GM21619 (cell line): Measurements from ENCODE around the gene NKTR.

Experiments
- ATAC-seq: cut with Tn5 transposase; IDR thresholded peaks from one replicate; pipeline ENCODE4 v1.9.1; 2021; ENCODE audit not compliant: unreplicated experiment

NKTR gene

DNA sequence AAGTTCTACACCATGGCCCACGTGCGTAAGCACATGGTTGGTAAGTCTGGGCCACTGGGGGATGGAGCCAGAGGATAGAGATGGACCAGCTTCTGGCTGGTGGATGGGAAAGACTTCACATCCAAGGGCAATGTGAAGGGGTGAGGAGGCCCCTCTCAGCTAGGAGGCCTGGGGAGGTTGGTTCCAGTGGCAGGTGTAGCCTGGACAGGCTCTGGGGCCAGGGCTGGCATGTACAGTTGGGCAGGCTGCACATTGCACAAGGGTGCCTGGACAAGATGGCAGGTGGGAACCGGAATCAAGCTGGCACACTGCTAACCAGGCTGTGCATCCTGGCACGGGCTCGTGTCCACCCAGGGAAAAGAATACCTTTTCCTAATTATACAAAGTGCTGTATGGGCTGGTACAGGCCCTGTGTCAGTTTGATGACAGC lies 61.1 kb downstream of the NKTR start:
- ATAC-seq: no peak

DNA sequence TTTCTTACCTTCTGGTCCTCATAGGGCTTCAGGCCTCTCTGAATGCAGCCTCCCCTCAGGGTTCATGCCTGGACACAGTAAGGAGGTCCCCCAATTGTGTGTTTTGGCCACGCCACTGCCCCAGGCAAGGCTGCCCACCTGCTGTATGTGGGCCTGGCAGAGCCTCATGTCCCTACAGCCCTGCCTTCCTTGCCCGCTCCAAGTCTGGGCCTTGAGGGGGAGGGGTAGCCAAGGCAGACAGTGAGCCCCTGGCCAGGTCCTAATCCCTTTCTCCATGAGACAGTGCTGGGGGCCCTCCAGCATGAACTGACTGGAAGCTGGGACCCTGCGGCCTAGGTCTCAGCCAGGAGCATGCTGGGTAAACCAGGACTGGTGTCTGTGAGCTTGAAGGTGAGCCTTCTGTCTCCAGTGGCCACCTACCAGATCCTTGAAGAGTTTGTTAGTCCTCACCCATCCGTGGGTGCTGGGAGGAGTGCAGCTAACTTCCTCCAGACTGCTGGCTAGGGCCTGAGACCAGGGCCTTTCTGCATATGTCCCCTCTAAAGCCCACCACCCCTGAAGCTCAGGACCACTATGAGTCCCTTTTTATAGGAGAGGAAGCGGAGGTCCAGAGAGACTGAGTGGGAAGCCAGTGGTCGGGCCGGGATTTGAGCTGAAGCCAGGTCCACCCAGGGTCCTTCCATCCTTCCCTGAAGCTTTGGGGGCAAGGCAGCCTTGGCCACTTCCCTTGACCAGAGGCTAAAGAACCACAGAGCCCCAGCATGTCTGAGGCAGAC lies 61.7 kb downstream of the NKTR start:
- no peak for ATAC-seq

DNA sequence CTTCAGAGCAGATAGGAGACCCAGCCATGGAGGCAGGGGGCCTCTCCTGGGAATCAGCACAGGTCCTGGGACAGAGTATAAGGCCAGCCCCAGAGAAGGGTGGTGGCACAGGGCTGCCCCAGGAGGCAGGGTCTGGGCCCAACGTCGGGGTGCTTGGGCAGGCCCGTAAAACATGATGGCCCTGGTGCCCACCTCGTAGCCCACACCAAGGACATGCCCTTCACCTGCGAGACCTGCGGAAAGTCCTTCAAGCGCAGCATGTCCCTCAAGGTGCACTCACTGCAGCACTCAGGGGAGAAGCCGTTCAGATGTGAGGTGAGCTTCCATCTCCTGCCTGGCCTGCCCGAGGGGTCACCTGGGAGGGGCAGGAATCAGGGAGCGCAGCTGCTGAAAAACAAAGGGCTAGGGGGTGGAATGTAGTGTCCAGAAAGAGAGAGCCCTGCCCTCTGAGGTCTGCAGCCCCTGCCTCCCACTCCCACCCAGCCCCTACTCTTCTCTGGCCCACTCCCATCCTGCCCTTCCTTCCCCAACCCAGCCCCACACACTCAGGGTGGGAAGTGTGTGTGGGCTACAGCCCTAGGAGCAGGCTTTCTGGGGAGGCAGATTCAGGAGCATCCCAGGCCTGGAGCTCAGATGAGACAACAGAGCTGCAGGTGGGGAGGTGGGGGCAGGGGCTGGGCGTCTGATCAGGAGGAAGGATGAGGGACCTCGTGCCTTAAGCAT lies 62.5 kb downstream of the NKTR start:
- no peak for ATAC-seq

DNA sequence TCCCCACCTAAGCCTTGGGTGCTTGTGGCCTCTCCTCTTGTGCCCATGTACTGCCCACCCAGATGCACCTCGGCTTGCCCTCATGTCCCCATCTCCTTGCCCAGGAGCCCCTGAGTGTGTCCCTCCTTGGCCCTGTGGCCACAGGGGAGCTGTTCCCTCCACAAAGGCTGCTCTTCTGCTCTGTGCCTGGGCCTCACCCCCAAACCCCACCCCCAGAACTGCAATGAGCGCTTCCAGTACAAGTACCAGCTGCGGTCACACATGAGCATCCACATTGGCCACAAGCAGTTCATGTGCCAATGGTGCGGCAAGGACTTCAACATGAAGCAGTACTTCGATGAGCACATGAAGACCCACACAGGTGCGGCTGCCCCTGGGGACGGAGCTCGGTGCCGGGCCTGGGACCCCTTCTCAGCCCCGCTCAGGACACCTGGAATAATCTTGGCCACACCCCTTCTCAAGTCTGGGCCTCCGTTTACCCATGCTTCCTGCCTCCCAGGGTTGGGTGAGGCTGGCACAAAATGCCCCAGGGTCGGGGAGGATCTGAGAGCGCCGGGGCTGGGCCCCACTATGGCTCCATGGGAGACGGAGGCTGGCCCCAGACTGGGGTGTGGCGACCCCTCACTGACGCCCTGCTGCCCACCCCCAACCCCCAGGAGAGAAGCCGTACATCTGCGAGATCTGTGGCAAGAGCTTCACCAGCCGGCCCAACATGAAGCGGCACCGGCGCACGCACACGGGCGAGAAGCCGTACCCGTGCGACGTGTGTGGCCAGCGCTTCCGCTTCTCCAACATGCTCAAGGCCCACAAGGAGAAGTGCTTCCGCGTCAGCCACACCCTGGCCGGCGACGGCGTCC lies 63.3 kb downstream of the NKTR start:
- ATAC-seq: no peak

DNA sequence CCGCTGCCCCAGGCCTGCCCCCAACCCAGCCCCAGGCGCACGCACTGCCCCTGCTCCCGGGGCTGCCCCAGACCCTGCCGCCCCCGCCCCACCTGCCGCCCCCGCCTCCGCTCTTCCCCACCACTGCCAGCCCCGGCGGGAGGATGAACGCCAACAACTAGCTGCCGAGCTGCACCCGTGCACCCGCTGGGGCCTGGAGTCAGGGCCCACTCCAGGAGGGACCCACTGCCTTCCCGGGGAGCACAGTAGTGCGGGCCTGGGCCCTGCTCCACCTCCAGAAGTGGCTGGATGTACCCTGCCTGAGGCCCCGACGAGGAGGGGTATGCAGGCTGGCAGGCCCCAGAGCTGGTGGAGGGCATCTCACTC lies 63.9 kb downstream of the NKTR start:
- no peak for ATAC-seq

DNA sequence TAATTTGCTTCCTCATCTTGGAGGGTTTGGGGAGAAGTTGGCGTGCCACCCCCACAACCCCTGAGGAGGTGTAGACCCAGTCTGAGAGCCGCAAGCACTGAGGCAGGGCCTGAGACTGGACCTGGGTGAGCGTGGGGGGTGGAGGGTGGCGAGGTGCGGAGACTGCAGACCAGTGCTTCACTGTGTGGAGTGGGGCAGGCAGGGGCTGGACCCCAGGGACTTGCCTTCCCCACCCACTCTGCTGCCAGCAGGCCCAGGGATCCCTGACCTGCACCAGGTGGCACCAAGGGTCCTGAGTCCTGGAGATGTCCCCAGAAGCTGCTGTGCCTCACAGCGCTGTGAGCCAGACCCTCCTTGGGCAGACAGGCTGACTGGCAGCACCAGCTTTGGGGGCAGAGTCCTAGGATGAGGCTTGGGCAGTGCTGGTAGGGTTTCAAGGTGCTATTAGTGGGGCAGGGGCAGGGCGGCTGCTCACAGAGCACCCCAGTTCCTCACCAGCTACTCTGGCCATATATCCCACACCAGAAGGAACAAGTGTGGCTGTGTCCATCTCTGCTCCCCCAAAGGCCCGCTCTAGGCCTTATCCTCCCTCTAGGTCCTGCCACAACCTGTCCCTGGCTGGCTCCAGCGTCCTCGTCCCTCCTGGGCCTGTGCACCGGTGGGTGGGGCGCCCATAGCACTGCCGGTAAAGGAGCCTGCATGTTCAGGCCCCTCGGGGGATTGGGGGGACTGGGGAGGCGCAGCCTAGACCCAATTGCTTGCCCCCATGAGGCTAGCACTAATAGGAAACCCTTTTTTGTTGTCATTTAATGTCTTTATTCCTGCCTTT lies 64.8 kb downstream of the NKTR start:
- ATAC-seq: no peak

DNA sequence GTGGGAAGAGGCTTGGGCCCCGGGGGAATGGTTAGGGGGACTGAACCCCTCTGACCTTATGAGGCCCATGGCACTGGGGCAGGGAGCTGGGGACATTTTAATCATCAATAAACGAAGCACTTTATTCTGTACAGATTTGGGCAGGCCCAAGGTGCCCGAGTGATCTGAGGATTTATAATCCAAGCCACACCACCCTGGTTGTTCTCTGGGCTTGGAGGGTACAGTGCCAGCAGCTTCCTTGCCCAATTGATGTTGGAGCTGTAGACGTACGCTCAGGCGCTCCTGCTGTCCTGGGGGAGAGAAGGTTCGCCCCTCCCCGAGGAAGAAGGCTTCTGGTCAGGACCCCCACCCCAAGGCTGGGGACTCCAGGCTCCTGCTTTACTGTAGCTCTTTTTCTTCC lies 65.5 kb downstream of the NKTR start:
- no peak for ATAC-seq

DNA sequence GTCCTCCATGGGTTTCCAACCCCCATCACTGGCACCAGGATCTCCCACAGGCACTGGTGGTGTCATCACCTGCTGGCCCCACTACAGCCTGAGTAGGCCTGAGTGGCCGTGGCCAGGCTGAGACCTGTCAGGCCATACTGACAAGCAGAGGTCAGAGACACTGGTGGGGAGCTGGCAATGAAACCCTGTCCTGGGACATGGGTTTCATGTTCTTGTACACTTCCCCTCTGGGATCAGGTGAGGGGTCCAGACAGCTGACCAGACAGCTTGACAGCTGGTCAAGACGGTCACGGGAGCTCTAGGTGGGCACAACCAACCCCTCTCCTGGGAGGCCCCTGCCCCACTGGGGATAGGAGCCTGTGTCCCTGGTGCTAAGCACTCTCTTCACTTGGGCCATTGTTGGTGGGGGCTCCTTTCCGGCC lies 66.1 kb downstream of the NKTR start:
- ATAC-seq: no peak

DNA sequence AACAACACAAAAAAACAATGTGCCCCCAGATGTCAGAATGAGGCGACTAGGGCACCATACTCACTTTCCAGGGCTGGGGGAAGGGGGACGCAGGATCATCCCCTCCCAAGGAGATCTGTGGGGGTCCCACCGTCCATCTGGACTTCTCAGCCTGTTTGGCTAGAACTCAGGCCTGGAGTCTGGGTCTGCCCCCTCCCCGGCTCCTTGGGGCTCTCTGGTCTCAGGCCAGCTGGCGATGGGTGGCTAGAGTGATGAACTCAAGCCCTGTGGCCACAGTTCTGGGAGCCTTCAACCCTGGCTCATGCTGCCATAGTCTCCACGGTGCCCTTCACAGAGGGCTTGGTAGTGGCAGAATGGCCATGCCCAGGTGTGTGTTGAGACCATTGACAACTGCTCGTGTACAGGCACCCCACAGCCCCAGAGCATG lies 66.6 kb downstream of the NKTR start:
- ATAC-seq: no peak

DNA sequence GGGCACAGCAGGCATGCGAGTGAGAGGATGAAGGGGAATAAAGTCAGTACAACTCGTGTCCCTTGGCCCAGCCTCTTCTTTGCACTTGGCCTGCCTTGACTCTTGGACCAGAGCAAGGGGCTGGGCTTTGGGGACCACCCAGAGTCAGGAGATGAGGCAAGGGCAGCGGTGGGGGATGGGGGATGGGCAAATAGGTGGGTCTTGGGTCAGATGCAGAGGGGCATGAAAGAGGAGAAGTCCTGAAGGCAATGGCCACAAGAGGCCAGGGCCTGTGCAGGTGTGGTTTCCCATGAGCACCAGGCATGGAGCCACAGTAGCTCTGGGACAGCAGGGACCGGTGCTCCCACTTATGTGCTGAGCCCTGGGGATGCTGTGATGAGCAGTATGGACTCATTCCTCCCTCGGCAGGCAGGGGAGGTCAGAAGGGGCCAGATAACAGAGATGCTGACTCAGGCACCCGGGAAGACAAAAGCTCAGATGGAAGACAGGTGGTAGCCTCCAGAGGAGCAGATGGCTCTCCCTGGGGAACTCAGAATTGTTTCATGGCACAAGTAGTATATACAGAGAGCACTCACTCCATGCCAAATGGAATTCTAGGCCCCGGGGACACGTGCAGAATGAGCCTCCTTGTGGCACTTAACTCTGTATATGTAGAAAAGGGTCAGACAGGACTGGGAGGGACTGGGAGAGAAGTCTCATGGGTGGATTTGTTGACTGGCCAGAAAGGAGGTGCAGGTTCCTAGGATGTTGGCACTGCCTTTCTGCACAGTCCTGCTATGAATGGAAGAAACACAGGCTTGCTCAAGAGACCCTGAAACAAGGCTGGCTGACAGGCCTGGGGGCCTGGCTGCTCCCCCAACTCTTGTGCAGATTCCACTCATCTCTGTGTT lies 67.3 kb downstream of the NKTR start:
- no peak for ATAC-seq

DNA sequence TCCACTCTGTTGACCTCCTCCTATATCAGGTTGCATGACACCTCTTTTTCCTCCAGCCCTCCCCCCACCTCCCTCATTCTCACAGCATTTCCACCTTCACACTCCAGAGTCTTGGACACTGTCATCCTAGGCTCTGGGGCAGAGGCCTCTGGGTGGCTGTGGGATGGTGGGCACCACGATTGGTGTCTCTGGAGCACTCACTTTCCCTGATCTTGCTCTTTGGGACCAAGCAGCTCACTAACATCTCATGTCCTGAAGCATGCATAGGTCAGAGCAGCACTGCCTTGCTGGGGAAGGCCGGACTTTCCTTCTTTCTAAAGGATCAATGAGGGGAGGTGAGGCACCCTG lies 67.9 kb downstream of the NKTR start:
- no peak for ATAC-seq

DNA sequence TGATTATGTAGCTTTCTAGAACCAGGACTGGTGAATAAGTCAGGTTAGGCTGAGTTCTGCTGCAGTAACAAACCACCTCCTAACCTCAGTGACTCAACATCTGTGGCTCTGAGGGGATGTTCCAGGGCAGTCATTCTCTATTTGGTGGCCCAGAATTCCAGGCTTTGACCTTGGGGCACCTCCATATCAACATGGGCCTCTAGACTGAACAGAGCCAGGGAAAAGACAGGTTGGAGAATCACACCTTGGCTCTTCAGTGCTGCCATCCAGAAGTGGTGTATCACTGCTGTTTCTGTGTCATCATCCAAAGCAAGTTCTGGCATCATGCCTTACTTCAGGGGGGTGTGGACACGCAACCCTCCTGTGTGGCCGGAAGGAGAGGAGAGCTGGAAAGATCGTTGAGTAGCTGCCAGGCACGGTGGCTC lies 68.3 kb downstream of the NKTR start:
- no peak for ATAC-seq

DNA sequence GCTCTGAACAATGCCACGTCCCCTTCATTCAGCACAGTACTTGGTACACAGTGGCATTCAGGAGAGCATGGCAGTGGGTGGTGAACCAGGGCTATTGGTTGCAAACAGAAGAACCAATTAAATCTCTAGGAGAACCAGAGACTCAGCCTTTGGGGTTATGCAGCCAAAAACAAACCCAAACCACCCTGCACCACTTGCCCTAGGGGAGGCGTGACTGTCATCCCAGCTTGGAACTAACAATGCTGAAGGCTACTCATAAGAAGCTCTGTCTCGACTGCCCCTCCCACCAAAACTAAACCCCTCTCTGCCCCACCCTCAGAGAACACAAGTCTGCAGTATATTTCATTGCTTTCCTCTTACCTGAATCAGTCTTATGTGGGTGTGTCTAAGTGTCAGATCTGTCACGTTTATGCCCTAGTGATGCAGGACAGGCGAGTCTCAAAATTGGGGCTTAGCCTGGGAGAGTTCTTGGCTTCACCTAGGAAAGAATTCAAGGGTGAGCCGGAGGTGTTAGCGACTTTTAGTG lies 69.6 kb downstream of the NKTR start:
- ATAC-seq: no peak

DNA sequence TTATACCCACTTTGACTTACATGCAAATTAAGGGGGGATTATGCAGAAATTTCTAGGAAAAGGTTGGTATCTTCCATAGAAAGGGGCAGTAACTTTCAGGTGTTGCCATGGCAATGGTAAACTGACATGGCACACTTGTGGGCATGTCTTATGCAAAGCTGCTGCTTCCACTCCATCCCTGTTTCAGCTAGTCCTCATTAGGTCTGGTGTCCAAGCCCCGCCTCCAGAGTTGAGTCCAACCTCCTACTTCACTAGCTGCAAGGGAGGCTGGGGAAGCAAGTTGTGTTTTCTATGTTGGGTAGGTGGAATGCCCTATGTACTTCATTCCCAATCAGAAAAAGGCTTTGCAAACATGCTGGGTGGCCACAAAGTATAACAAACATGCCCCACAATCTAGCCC lies 70.2 kb downstream of the NKTR start:
- ATAC-seq: no peak

DNA sequence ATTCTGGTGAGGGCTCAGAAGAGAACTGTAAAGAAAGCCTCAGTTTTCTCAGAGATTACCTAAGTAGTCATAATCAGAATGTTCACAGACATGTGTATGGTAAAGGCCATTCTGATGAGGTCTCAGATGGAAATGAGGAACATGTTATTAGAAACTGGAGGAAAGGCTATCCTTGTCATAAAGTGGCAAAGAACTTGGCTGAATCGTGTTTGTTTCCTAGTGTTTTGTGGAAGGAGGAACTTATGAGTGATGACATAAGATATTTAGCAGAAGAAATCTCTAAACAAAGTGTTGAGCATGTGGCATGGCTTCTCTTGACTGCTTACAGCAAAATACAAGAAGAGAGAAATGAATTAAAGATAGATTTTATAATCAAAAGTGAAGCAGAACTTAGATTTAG lies 72.0 kb downstream of the NKTR start:
- no peak for ATAC-seq

DNA sequence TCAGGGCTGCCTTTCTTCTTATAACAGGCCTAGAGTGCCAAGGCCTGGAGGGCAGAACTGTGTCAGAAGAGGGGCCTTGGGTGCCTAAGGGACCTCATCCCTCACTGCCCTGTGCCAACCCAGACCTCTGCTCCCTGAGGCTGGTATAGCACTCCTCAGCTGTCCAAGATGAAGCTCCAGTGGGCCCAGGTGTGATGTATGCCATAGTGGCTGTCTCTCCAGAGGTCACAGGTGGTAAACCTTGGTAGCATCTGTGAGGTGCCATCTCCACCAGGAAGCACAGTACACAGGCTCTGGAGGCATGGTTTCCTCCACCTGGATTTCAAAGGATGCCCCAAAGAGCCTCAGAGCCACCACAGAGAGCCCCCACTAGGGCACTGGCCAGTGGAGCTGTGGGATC lies 72.6 kb downstream of the NKTR start:
- no peak for ATAC-seq

DNA sequence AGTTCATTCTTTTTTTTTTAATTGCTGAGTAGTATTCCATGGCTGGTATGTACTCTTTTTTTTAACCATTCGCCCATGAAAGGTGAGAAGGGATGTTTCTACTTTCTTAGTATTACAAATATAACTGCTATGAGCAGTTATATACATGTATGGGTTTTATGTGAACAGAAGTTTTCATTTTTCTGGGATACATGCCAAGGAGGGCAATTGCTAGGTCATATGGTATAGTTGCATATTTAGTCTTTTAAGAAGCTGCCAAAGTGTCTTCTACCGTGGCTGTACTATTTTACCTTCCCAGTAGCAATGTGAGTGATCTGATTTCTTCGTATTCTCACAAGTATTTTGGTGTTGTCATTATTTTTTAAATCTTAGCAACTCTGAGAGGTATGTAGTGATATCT lies 73.7 kb downstream of the NKTR start:
- no peak for ATAC-seq

DNA sequence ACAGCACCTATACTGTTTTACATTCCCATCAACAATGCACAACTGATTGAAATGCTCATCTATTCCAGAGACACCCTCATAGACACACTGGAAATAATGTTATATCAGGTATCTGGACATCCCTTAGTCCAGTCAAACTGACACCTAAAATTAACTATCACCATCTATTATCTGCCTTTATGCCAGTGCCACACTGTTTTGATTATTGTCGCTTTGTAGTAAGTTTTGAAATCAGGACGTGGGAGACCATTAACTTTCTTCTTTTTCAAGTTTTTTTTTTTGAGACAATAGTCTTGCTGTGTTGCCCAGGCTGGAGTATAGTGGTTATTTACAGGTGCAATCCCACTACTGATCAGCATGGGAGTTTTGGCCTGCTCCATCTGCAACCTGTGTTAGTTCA lies 75.4 kb downstream of the NKTR start:
- no peak for ATAC-seq

DNA sequence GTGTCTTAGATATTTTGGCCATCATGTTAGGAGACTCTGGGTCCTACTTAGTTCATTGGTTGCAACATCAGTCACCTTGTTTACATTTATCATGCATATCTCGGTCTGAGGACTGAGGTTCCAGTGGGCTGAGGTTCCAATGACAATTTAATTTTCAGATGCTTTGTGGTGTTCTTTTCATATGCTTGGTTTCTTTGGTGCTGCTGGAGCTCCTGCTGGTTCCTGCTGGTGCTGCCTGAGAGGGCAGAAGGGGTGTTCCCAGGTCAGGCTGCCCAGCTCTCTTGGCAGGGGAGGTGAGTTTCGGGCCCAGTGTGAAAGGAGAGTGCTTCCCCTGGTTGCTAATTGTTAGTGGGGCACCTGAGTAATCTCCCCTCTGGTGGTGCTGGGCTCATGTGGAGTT lies 78.0 kb downstream of the NKTR start:
- no peak for ATAC-seq

DNA sequence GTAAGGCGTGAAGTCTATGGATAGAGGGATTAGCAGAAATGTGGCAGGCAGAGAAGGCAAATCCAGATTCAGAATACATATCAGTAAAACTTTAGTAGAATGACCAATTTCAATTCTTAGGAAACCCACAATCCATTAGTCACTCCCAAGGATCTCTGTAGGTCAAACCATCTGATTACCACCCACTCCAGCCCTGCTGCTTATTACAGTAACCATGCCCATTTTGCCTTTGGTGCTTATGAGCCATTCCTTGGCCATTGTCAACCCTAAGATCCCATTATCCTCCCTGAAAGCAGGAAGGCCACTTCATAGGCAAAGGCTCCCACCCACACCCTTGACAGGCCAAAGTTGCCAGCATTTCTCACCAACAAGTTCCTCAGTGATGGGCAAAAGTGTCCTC lies 79.8 kb downstream of the NKTR start:
- ATAC-seq: no peak
